Loucy (cell line): ENCODE data around the gene RPH3AL.

Source experiments
- H2AFZ ChIP-seq: fragments of 200-600 bp; sonication (generic); 2 replicates; pipeline ENCODE4 v1.6.0; 2016; ENCODE audit warnings: antibody characterized with exemption, mild to moderate bottlenecking, low read length, moderate library complexity
- H3F3A ChIP-seq: fragments of 200-600 bp; 2 replicates; pipeline ENCODE4 v1.6.0; 2016; ENCODE audit warnings: antibody characterized with exemption, low read depth, mild to moderate bottlenecking
- H3K27me3 ChIP-seq: fragments of 200-600 bp; sonication (generic); 2 replicates; pipeline ENCODE4 v1.6.1; 2014; ENCODE audit warnings: low read length, mild to moderate bottlenecking; ENCODE audit not compliant: insufficient read depth, poor library complexity, severe bottlenecking
- H3K36me3 ChIP-seq: fragments of 200-600 bp; sonication (generic); 2 replicates; pipeline ENCODE4 v1.6.1; 2016; ENCODE audit warnings: low read length; ENCODE audit not compliant: insufficient read depth
- H3K4me1 ChIP-seq: fragments of 200-600 bp; sonication (generic); 2 replicates; pipeline ENCODE4 v1.5.1; 2014; ENCODE audit warnings: low read length, mild to moderate bottlenecking; ENCODE audit not compliant: insufficient read depth, poor library complexity, severe bottlenecking
- H3K4me2 ChIP-seq: fragments of 200-600 bp; sonication (generic); 2 replicates; pipeline ENCODE4 v1.6.0; 2014; ENCODE audit warnings: antibody characterized with exemption, low read length, low read depth, mild to moderate bottlenecking; ENCODE audit not compliant: poor library complexity, severe bottlenecking
- H3K4me3 ChIP-seq: fragments of 200-600 bp; sonication (generic); 2 replicates; pipeline ENCODE4 v1.5.1; 2014; ENCODE audit warnings: low read length, mild to moderate bottlenecking, mixed read lengths; ENCODE audit not compliant: poor library complexity, severe bottlenecking
- H3K79me2 ChIP-seq: fragments of 200-600 bp; sonication (generic); 2 replicates; pipeline ENCODE4 v1.6.1; 2014; ENCODE audit warnings: low read length; ENCODE audit not compliant: insufficient read depth
- H3K9ac ChIP-seq: fragments of 200-600 bp; sonication (generic); 2 replicates; pipeline ENCODE4 v1.6.0; 2014; ENCODE audit warnings: mild to moderate bottlenecking, low read depth, low read length, moderate library complexity; ENCODE audit not compliant: poor library complexity, severe bottlenecking
- H3K9me2 ChIP-seq: fragments of 200-600 bp; sonication (generic); replicated peaks from 2 replicates; pipeline ENCODE4 v1.6.1; 2016; ENCODE audit warnings: low read depth, low read length, mixed read lengths
- H3K9me3 ChIP-seq: fragments of 200-600 bp; sonication (generic); 2 replicates; pipeline ENCODE4 v1.6.1; 2014; ENCODE audit warnings: mild to moderate bottlenecking, antibody characterized with exemption, low read length, low read depth; ENCODE audit not compliant: insufficient read depth
- H4K20me1 ChIP-seq: fragments of 200-600 bp; sonication (generic); 2 replicates; pipeline ENCODE4 v1.6.0; 2014; ENCODE audit warnings: antibody characterized with exemption, low read length, mild to moderate bottlenecking; ENCODE audit not compliant: insufficient read depth, poor library complexity, severe bottlenecking
- CTCF ChIP-seq: fragments of 200-600 bp; sonication (generic); conservative IDR thresholded peaks from 2 replicates; pipeline ENCODE4 v1.5.1; 2014; ENCODE audit warnings: mild to moderate bottlenecking, antibody characterized with exemption, low read length
- EZH2phosphoT487 ChIP-seq: fragments of 200-600 bp; IDR thresholded peaks from 2 replicates; pipeline ENCODE4 v1.6.1; 2018; ENCODE audit warnings: antibody characterized with exemption, mild to moderate bottlenecking, moderate library complexity, borderline replicate concordance

Gene RPH3AL

DNA sequence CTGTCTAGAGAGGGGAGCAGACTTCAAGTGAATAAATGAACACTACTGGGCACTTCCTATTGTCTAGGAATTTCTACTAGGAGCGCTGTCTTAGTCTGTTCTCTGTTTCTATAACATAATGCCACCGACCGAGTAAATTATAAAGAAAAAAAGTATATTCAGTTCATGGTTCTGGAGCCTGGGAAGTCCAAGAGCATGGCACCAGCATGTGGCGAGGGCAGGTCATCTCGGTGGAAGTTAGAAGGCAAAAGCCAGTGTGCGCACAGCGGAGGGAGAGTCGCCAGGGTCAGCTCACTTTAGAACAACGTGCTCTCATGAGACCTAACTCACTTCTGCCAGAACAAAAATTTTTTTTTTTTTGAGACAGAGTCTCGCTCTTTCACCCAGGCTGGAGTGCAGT lies 35.5 kb upstream of the RPH3AL start:
- Histone ChIP-seq H3K9ac (no peak overlapping the region), H2AFZ (no peak overlapping the region), H3F3A (no peaks in the 10 kb centered on the region), H3K9me3 (no peaks in the 10 kb centered on the region), H3K4me2 (no peak overlapping the region), H3K27me3 (no peaks in the 10 kb centered on the region), H3K4me1 (peaks cover 7% of the 10 kb centered on the region), H4K20me1 (no peaks in the 10 kb centered on the region), H3K9me2 (no peaks in the 10 kb centered on the region), H3K79me2 (no peaks in the 10 kb centered on the region), H3K4me3 (no peak overlapping the region), H3K36me3 (no peaks in the 10 kb centered on the region)
- TF ChIP-seq EZH2phosphoT487: no peak
- no peak for TF ChIP-seq CTCF

DNA sequence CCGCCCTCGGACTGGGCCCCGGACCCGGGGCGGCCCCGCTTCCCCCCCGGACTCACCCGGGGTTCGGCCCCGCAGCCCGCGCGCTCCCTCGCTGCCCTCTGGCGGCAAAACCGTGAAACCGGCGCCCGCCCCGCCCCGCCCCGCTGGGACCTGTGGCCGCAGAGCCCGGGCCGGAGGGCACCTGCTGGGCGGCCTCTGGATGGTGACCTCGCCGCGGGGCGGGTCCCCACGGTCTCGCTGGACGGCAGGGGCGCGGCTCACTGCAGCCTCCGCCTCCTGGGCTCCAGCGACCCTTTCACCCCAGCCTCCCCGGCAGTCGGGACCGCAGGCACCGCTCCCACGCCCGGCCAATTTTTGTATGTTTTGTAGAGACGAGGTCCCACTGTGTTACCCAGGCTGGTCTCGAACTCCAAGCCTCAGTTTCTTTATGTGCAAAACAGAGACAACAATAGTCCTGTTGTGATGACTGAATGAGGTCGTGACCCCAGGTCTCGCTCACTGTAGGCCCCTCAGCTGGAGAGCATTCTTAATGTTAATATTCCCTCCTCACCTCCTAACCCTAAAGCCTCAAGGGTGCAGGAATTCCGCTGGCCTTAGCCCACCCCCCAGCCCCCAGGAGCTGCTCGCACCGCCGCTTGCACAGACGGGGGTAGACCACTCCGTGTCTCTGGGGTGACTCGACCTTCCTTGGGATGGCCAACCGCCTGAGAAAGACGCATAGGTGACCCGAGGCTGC lies 33.7 kb upstream of the RPH3AL start:
- Histone ChIP-seq H3K9me2 (no peaks in the 10 kb centered on the region), H3K9ac (no peak overlapping the region), H3K79me2 (no peaks in the 10 kb centered on the region), H3K36me3 (no peaks in the 10 kb centered on the region), H3K4me2 (peak overlapping the region; percentile 38), H2AFZ (no peak overlapping the region), H3K27me3 (no peaks in the 10 kb centered on the region), H3K4me3 (peak overlapping the region; percentile 23), H4K20me1 (no peaks in the 10 kb centered on the region), H3F3A (no peaks in the 10 kb centered on the region), H3K9me3 (no peaks in the 10 kb centered on the region), H3K4me1 (peaks cover 7% of the 10 kb centered on the region)
- no peak for TF ChIP-seq EZH2phosphoT487
- peak; percentile 46 for TF ChIP-seq CTCF

GRCh38 chr17:385836-386140 lies 33.2 kb upstream of the RPH3AL start:
- H3K4me3 ChIP-seq: peak overlapping the region; percentile 23
- H3K9me3 ChIP-seq: no peaks in the 10 kb centered on the region
- H3K36me3 ChIP-seq: no peaks in the 10 kb centered on the region
- no peaks in the 10 kb centered on the region for H3F3A ChIP-seq
- no peak overlapping the region for H2AFZ ChIP-seq
- H3K27me3 ChIP-seq: no peaks in the 10 kb centered on the region
- no peaks in the 10 kb centered on the region for H3K9me2 ChIP-seq
- no peak overlapping the region for H3K4me2 ChIP-seq
- no peaks in the 10 kb centered on the region for H3K79me2 ChIP-seq
- H3K4me1 ChIP-seq: peaks cover 7% of the 10 kb centered on the region
- TF ChIP-seq EZH2phosphoT487 (no peak), CTCF (no peak)
- H4K20me1 ChIP-seq: no peaks in the 10 kb centered on the region
- no peak overlapping the region for H3K9ac ChIP-seq
